HL-60 (cell line): ENCODE measurements around the gene LAMP2.

Source experiments
- GABPA ChIP-seq: IDR thresholded peaks from 2 replicates; pipeline ENCODE4 v1.6.1; 2012; ENCODE audit warnings: low read depth
- POLR2AphosphoS5 ChIP-seq: IDR thresholded peaks from 2 replicates; pipeline ENCODE4 v1.6.1; 2012; ENCODE audit warnings: low read depth
- SPI1 ChIP-seq: IDR thresholded peaks from 2 replicates; pipeline ENCODE4 v1.6.1; 2012; ENCODE audit warnings: low read depth, mild to moderate bottlenecking, borderline replicate concordance
- TF ChIP-seq, protein P1 (sequence below): IDR thresholded peaks from one replicate; pipeline ENCODE4 v1.5.1; 2011; ENCODE audit warnings: low read length, control low read depth, inconsistent platforms; ENCODE audit not compliant: insufficient read depth
- TF ChIP-seq, protein P2 (sequence below): IDR thresholded peaks from 2 replicates; pipeline ENCODE4 v1.6.1; 2012; ENCODE audit warnings: low read depth; ENCODE audit not compliant: insufficient replicate concordance

DNA sequence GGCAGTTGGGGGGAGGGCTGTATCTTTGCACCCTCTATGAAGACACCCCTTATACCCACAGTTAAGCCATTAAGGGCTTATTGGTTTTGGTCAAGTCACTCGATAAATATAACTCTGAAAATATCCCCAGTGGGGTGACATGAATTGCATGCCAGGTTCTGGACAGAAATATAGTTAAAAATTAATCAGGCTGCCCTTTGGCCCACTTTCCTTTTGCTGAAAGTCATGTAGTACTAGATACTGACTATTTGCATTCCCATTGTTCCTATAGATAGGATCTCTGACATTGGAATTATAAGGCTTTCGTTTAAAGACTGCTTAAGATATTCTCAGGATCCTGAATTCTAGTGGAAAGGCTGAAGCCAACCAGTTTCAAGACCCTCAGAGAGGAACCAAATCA, 43.5 kb upstream of the LAMP2 start:
- TF ChIP-seq, protein P1, sequence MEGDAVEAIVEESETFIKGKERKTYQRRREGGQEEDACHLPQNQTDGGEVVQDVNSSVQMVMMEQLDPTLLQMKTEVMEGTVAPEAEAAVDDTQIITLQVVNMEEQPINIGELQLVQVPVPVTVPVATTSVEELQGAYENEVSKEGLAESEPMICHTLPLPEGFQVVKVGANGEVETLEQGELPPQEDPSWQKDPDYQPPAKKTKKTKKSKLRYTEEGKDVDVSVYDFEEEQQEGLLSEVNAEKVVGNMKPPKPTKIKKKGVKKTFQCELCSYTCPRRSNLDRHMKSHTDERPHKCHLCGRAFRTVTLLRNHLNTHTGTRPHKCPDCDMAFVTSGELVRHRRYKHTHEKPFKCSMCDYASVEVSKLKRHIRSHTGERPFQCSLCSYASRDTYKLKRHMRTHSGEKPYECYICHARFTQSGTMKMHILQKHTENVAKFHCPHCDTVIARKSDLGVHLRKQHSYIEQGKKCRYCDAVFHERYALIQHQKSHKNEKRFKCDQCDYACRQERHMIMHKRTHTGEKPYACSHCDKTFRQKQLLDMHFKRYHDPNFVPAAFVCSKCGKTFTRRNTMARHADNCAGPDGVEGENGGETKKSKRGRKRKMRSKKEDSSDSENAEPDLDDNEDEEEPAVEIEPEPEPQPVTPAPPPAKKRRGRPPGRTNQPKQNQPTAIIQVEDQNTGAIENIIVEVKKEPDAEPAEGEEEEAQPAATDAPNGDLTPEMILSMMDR, result no peak
- TF ChIP-seq POLR2AphosphoS5 (no peak), GABPA (no peak), SPI1 (no peak)
- TF ChIP-seq, protein P2, sequence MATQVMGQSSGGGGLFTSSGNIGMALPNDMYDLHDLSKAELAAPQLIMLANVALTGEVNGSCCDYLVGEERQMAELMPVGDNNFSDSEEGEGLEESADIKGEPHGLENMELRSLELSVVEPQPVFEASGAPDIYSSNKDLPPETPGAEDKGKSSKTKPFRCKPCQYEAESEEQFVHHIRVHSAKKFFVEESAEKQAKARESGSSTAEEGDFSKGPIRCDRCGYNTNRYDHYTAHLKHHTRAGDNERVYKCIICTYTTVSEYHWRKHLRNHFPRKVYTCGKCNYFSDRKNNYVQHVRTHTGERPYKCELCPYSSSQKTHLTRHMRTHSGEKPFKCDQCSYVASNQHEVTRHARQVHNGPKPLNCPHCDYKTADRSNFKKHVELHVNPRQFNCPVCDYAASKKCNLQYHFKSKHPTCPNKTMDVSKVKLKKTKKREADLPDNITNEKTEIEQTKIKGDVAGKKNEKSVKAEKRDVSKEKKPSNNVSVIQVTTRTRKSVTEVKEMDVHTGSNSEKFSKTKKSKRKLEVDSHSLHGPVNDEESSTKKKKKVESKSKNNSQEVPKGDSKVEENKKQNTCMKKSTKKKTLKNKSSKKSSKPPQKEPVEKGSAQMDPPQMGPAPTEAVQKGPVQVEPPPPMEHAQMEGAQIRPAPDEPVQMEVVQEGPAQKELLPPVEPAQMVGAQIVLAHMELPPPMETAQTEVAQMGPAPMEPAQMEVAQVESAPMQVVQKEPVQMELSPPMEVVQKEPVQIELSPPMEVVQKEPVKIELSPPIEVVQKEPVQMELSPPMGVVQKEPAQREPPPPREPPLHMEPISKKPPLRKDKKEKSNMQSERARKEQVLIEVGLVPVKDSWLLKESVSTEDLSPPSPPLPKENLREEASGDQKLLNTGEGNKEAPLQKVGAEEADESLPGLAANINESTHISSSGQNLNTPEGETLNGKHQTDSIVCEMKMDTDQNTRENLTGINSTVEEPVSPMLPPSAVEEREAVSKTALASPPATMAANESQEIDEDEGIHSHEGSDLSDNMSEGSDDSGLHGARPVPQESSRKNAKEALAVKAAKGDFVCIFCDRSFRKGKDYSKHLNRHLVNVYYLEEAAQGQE, result no peak
